M059J (cell line): ENCODE data around the gene MAN2A2. TPM values are rescaled to one million over a fixed set of nuclear protein-coding genes. Genes with fewer than 3 reads are reported as not detected.
"Not testable (repeated sequence)": the region's sequence is repeated elsewhere in the genome, so short reads cannot be mapped to it uniquely, and the experiment has no call there.

ENCODE experiments used
- DNase-seq: peaks from one replicate; pipeline ENCODE4 v3.0.0-alpha.2; 2012; ENCODE audit warnings: low read depth
- total RNA-seq: library from RNA; depleted of rRNA; stranded (reverse); fragments of >200 nt; shearing (Covaris generic); gene quantifications from 2 replicates; pipeline ENCODE4 v1.2.3, GENCODE V29; 2014

The MAN2A2 gene
- total RNA-seq, 1 experiment from 2014 or later: 9.6 TPM

GRCh38 chr15:90903733-90904536 is 833 bp downstream of the MAN2A2 start:
- DNase-seq: no peak

GRCh38 chr15:90904746-90905145 is 1.6 kb downstream of the MAN2A2 start:
- no peak for DNase-seq

- DNase-seq: no peak
Observed at GRCh38 chr15:90905306-90906180, 2.4 kb downstream of the MAN2A2 start.

DNA sequence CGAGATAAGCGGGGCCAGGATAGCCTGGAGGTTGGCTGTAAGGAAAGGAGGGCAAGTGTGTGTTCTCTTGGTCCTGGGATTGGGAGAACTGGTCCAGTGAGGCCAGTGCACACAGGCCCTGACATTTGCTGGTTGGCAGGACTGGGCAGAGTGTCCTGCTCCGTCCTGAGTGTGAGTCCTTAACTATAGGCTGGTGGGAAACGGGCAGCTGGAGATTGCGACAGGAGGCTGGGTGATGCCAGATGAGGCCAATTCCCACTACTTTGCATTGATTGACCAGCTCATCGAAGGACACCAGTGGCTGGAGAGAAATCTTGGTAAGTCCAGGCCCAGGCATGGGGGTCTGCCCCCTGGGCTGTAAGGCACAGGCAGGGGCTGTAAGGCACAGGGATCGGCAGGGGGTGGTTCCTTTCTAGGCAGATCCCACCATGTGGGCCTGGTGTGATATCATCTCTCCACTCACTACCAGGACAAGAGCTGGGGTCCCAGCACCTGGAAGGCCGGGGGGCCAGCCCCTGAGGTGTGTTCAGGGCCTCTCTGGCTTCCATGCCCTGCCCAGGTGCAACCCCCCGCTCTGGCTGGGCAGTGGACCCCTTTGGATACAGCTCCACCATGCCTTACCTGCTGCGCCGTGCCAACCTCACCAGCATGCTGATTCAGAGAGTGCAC is 3.2 kb downstream of the MAN2A2 start:
- DNase-seq: no peak

- DNase-seq: no peak
Observed at GRCh38 chr15:90907051-90907660, 4.1 kb downstream of the MAN2A2 start.

DNA sequence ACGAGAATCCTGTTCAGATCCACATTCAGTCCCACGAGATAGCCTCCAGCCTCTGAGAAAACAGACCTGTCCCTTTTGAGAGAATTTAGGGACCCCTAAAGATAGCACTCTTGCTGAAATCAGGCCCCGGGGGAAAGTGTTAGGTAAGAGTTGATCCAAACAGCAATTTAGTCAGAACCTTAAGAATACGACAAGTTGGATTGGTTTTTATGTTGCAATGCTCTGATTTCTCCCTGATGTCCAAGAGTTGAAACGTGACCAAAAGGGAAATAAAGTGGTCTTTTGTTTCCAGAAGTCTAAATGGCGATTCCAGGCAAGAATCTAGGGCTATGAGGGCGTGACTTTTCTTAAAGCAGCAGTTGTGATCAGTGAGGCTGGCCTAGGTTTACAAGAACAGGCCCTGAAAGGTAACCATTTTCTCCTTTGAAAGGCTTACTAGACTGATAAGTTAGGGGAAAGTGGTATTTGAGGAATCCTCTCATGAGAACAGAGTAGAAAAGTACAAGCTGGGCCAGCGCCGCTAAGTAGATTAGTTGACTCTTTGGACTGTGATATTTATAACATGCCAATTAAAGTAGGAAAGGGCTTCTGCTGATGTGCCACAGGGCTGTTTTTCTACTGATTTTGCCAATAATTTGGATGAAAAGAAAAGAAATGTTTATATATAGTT is 4.9 kb downstream of the MAN2A2 start:
- DNase-seq: no peak

DNA sequence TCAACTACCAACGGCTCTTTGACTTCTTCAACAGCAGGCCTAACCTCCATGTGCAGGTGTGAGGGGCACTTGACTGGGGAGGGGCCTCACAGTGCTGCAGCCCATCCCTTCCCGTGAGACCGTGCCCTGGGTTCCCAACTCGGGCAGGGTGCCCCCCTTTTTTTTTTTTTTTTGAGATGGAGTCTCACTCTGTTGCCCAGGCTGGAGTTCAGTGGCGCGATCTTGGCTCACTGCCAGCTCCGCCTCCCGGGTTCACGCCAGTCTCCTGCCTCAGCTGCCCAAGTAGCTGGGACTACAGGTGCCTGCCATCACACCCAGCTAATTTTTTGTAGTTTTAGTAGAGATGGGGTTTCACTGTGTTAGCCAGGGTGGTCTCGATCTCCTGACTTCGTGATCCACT is 6.3 kb downstream of the MAN2A2 start:
- DNase-seq: not testable (repeated sequence)

DNA sequence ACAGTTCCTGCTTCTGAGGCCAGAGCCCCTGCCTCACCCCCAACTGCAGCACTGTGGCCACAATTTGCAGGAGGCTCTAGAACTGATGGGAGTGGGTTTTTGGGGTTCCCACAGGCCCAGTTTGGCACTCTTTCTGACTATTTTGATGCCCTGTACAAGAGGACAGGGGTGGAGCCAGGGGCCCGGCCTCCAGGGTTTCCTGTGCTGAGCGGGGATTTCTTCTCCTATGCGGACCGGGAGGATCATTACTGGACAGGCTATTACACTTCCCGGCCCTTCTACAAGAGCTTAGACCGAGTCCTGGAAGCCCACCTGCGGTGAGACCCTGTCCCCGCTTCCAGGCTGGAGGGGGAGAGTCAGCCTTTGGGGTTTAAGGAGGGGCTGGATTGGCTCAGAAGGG is 6.9 kb downstream of the MAN2A2 start:
- DNase-seq: no peak

- DNase-seq: no peak
Observed at GRCh38 chr15:90910441-90911301, 7.6 kb downstream of the MAN2A2 start.

DNA sequence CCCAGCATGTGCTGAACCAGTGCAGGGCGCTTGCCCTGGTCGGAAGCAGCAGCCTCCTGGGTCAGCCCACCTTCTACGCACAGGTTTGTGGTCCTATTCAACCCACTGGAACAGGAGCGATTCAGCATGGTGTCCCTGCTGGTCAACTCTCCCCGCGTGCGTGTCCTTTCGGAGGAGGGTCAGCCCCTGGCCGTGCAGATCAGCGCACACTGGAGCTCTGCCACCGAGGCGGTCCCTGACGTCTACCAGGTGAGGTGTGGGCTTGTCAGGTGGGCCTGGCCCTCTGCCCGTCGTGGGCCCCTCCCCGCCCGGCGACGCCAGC is 8.2 kb downstream of the MAN2A2 start:
- no peak for DNase-seq

DNA sequence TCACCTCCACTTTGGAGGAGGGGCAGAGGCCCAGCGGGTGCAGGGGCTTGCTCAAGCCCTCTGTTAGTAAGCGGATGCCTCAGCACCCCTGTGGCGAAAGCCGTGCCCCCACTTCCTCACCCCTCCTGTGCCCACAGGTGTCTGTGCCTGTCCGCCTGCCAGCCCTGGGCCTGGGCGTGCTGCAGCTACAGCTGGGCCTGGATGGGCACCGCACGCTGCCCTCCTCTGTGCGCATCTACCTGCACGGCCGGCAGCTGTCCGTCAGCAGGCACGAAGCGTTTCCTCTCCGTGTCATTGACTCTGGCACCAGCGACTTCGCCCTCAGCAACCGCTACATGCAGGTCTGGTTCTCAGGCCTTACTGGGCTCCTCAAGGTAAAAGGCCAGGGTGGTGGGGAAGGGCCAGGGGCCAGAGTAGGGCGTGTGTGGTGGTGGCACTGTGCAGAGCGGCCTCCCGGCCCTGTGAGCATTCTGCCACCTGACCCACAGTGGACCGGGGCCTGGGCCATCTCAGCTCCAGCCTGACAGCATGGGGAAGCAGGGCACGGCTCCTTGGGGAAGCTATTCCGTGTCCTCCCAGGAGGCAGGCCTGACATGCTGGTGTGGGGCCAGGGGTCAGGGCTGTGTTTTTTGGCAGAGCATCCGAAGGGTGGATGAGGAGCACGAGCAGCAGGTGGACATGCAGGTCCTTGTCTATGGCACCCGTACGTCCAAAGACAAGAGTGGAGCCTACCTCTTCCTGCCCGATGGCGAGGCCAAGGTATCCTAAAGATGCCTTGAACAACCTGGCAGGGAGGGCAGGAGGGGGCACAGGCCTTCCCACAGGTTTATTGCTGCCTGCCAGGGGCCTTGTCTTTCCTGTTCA is 9.0 kb downstream of the MAN2A2 start:
- no peak for DNase-seq

- DNase-seq: no peak
Observed at GRCh38 chr15:90912770-90913075, 9.6 kb downstream of the MAN2A2 start.

DNA sequence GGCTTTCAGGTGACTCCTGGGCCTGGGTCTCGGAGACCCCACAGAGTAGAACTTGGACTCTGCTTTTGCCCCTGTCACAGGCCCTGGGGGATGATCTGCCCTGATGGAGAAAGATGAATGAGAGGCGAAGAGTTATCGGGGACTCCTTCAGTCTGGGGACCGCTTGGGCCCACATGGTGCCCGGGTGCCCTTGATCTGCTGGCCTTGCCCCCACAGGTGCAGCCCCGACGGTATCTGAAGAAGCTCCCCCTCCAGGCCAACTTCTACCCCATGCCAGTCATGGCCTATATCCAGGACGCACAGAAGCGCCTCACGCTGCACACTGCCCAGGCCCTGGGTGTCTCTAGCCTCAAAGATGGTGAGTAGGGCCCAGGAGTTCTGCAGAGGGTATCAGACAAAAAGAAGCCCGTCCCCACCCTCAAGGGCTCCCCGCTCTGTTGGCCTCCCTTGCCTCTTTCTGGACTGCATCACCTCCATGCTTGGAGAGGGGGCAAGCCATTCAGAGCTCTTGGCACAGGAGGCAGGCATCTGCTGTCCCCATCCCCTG is 10.4 kb downstream of the MAN2A2 start:
- no peak for DNase-seq

- no peak for DNase-seq
Observed at GRCh38 chr15:90914305-90915080, 11.4 kb downstream of the MAN2A2 start.

- no peak for DNase-seq
Observed at GRCh38 chr15:90915216-90915807, 12.2 kb downstream of the MAN2A2 start.

GRCh38 chr15:90915808-90916440 is 12.8 kb downstream of the MAN2A2 start:
- DNase-seq: no peak

DNA sequence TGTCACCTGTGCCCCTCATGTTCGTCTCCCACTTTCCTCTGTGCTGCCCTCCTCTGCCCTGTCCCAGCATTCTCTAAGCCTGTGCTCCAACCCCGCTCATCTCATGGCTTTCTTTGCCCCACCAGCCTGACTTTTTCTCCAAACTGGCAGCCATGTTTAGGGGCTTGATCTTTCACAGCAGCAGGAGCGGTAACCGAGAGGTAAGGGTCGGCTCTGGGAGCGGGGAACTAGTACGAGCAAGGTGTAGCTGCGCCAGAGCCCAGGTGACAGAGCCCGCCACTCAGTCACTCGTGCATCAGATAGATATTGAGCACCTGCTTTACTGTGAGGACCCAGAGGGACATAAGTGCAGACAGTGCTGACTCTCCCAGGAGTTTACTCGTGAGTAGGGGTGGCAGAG is 13.4 kb downstream of the MAN2A2 start:
- DNase-seq: no peak

- DNase-seq: no peak
Observed at GRCh38 chr15:90917569-90917968, 14.5 kb downstream of the MAN2A2 start.
